ENCODE measurements around the gene CCDC93.

CCDC93 gene

GRCh38 chr2:117902933-117903332, 110.9 kb downstream of the CCDC93 start:
- no peaks in the 10 kb centered on the region for H3K4me1 ChIP-seq (ENCODE audit: control insufficient read depth, insufficient read depth, low read length)
- no peak overlapping the region for H3K4me3 ChIP-seq (ENCODE audit: low read length)
- H3K9me3 ChIP-seq (ENCODE audit: control insufficient read depth, low read length) = no peaks in the 10 kb centered on the region
- H3K27me3 ChIP-seq (replicated peaks; ENCODE audit: control insufficient read depth, insufficient read depth, low read length) = no peaks in the 10 kb centered on the region
- H3K36me3 ChIP-seq (ENCODE audit: control insufficient read depth, insufficient read depth, low read length, severe bottlenecking) = no peaks in the 10 kb centered on the region
- H3K9ac ChIP-seq (ENCODE audit: low read length) = no peak overlapping the region
- DNase-seq (ENCODE audit: low read depth) = no peak

- no peak for DNase-seq (ENCODE audit: low read depth)
- no peaks in the 10 kb centered on the region for H3K36me3 ChIP-seq (ENCODE audit: control insufficient read depth, insufficient read depth, low read length, severe bottlenecking)
- no peaks in the 10 kb centered on the region for H3K4me1 ChIP-seq (ENCODE audit: control insufficient read depth, insufficient read depth, low read length)
- no peak overlapping the region for H3K9ac ChIP-seq (ENCODE audit: low read length)
- peaks cover 6% of the 10 kb centered on the region for H3K27me3 ChIP-seq (replicated peaks; ENCODE audit: control insufficient read depth, insufficient read depth, low read length)
- no peak overlapping the region for H3K4me3 ChIP-seq (ENCODE audit: low read length)
- H3K9me3 ChIP-seq (ENCODE audit: control insufficient read depth, low read length) = peaks cover 13% of the 10 kb centered on the region
Measured at GRCh38 chr2:117888897-117889296, 125.0 kb downstream of the CCDC93 start.

GRCh38 chr2:117885308-117885707, 128.6 kb downstream of the CCDC93 start:
- Histone ChIP-seq H3K27me3 (replicated peaks; ENCODE audit: control insufficient read depth, insufficient read depth, low read length) (peaks cover 6% of the 10 kb centered on the region), H3K4me1 (ENCODE audit: control insufficient read depth, insufficient read depth, low read length) (no peaks in the 10 kb centered on the region), H3K9ac (ENCODE audit: low read length) (no peak overlapping the region), H3K9me3 (ENCODE audit: control insufficient read depth, low read length) (no peaks in the 10 kb centered on the region), H3K36me3 (ENCODE audit: control insufficient read depth, insufficient read depth, low read length, severe bottlenecking) (no peaks in the 10 kb centered on the region), H3K4me3 (ENCODE audit: low read length) (no peak overlapping the region)
- no peak for DNase-seq (ENCODE audit: low read depth)

- Histone ChIP-seq H3K36me3 (ENCODE audit: control insufficient read depth, insufficient read depth, low read length, severe bottlenecking) (no peaks in the 10 kb centered on the region), H3K4me1 (ENCODE audit: control insufficient read depth, insufficient read depth, low read length) (no peaks in the 10 kb centered on the region), H3K4me3 (ENCODE audit: low read length) (no peak overlapping the region), H3K9ac (ENCODE audit: low read length) (no peak overlapping the region), H3K9me3 (ENCODE audit: control insufficient read depth, low read length) (no peaks in the 10 kb centered on the region), H3K27me3 (replicated peaks; ENCODE audit: control insufficient read depth, insufficient read depth, low read length) (peaks cover 5% of the 10 kb centered on the region)
- no peak for DNase-seq (ENCODE audit: low read depth)
Measured at GRCh38 chr2:117879003-117879402, 134.9 kb downstream of the CCDC93 start.

GRCh38 chr2:117875786-117876185, 138.1 kb downstream of the CCDC93 start:
- no peak for DNase-seq (ENCODE audit: low read depth)
- no peaks in the 10 kb centered on the region for H3K9me3 ChIP-seq (ENCODE audit: control insufficient read depth, low read length)
- H3K36me3 ChIP-seq (ENCODE audit: control insufficient read depth, insufficient read depth, low read length, severe bottlenecking) = no peaks in the 10 kb centered on the region
- H3K4me1 ChIP-seq (ENCODE audit: control insufficient read depth, insufficient read depth, low read length) = no peaks in the 10 kb centered on the region
- H3K4me3 ChIP-seq (ENCODE audit: low read length) = no peak overlapping the region
- H3K9ac ChIP-seq (ENCODE audit: low read length) = no peak overlapping the region
- peaks cover 5% of the 10 kb centered on the region for H3K27me3 ChIP-seq (replicated peaks; ENCODE audit: control insufficient read depth, insufficient read depth, low read length)
